ENCODE data around the gene GATAD2B.

The GATAD2B gene

DNA sequence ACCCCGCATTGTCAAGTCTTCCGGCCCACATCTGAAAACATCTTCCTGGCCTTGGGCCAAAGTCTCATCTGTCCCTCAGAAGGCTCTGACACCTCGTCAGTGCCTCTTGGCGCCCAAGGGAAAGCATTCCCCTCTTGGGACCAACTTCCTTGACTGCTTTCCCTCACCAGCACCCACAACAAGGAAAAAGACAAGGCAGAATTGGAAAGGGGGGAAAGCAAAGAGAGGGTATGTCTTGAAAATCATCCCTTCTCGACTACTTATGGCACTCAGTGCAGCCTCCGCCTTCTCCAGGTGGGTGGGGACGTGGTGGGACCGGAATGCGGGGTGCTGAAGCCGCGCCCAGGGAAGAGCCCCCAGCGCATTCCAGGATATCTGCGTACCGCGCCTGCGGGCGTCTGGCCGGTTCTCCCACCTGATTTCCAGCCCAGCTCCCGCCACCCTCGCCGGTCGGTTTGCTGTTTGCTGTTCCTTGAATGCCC is 41.1 kb upstream of the GATAD2B start:
- TF ChIP-seq, protein P1, sequence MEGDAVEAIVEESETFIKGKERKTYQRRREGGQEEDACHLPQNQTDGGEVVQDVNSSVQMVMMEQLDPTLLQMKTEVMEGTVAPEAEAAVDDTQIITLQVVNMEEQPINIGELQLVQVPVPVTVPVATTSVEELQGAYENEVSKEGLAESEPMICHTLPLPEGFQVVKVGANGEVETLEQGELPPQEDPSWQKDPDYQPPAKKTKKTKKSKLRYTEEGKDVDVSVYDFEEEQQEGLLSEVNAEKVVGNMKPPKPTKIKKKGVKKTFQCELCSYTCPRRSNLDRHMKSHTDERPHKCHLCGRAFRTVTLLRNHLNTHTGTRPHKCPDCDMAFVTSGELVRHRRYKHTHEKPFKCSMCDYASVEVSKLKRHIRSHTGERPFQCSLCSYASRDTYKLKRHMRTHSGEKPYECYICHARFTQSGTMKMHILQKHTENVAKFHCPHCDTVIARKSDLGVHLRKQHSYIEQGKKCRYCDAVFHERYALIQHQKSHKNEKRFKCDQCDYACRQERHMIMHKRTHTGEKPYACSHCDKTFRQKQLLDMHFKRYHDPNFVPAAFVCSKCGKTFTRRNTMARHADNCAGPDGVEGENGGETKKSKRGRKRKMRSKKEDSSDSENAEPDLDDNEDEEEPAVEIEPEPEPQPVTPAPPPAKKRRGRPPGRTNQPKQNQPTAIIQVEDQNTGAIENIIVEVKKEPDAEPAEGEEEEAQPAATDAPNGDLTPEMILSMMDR (conservative IDR thresholded peaks at IDR 0.05; ENCODE audit: low read depth, low read length): no peak
- peak overlapping the region; percentile 89 for H3K4me3 ChIP-seq (ENCODE audit: low read depth, low read length)
- DNase-seq (ENCODE audit: low read depth): no peak

DNA sequence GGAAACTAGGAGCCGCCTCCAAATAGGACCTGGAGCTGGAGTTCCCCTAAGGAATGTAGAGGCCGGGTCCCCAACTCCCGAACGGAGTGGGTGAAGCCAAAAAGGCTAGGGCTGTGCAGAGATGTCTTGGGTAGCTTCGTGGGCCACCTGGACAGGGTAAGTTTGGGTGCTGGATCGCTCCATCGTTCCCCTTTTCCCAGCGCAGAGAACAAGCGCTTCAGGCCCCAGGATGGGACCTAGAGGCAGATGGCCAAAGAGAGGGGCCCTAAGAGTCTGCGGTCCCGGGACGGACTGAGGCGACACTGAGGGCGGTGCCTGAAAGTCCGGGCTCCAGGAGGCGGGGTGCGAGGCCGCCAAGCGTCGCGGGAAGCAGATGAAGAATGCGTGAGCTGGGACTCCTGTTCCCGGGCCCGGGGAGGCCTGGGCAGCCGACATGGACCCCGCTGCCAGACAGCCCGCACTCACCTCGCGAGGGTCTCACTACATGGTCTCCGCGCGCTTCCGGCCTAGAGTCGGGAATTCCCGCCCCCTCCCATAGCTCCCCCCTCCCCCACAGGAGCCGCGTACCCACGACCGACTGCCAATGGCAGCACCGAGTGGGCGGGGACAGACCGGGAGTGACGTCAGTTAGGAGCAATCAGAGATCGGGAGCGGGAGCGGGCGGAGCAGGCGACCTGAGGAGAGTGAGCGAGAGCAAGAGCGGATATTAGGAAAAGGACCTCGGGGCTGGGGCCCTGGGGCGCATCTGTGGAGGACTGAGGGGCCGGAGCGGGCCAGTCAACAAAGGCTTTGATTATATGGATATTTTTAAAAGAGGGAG is 40.5 kb upstream of the GATAD2B start, which contains the start of gene SLC39A1:
Gene SLC39A1, minus strand, starts transcription at position 508 of the 820 bp plus-strand sequence. CDS start 822 bp downstream, outside the sequence.
- H3K4me3 ChIP-seq (ENCODE audit: low read depth, low read length): peak within 1 kb of the TSS; percentile 89
- TF ChIP-seq, protein P1 (conservative IDR thresholded peaks at IDR 0.05; ENCODE audit: low read depth, low read length): no peak
- DNase-seq (ENCODE audit: low read depth): peak; percentile 97

DNA sequence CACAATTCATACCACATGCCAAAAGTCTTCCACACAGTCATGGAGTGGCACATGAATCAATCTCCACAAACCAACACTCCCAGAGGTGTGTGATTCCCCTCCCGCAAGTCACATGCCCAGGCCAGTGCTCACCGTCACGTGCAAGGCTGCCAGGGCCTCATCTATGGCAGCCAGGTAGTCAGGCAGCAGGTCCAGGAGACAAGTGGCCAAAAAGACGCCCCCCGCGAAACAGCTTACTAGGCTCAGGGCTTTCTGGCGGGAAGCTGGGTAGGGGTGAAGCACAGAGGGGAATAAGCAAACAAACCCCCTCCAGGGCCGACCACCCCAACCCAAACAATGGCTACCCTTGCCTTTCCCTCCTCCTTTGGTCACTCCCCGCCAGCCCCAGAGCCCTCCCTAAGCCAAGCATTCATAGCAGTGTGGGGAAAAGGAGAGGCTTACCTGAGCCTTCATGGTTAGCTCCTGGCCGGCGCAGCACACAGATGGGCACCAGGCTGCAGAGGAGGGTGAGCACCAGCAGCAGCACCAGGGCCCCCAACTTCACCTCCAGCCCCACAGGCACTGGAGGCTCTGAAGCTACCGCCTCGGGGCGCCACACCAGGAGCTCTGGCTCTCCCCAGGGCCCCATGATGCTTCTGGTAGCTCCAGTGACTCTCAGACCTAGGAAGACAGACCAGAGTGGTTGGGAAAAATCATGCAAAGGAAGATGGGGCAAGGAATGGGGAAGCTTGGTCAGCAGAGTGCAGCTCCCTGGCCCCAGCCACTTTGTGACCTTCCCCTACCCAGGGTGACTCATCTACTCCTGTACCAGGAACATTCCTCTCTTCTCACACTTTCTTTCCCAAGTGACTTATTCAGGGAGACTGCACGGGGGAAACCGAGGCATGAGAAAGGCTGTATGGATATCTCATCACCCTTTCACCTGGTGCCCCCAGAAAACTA is 39.6 kb upstream of the GATAD2B start:
- peak overlapping the region; percentile 89 for H3K4me3 ChIP-seq (ENCODE audit: low read depth, low read length)
- peak; percentile 56 for DNase-seq (ENCODE audit: low read depth)
- TF ChIP-seq, protein P1 (conservative IDR thresholded peaks at IDR 0.05; ENCODE audit: low read depth, low read length): no peak

DNA sequence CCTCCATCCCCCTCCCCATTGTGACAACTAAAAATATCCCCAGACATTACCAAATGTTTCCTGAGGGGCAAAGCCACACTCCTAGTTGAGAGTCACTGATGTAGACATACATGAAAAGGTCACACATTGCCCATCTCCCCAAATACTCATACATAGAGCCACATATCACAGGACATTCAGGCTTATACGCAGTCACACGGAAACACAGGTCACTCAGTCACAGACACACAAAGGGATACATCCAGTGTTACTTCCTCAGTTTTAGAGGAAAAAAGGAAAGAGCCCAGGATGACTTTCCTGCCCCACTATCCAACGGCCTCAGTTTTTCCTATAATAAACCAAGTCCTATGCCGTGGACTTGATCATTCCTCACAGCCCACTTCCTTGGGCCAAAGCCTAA is 38.6 kb upstream of the GATAD2B start:
- H3K4me3 ChIP-seq (ENCODE audit: low read depth, low read length): no peak overlapping the region
- TF ChIP-seq, protein P1 (conservative IDR thresholded peaks at IDR 0.05; ENCODE audit: low read depth, low read length): no peak
- DNase-seq (ENCODE audit: low read depth): no peak

DNA sequence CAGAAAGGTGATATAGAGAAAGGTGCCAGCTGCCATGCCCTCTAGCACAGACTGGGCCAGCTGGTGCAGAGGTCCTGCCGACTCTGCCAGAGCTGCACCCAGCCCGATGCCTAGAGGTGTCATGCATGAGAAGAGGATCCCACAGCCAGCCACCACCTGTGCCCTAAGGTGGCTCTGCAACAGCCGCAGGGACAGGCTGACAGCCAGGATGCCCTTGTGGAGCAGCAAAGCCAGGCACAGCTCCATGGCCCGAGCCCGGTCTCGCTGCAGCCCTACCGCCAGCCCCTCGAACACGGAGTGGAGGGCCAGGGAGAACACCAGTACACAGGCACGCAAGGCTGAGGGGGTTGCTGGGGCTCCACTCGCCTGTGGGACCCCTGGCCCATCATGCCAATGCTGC is 37.4 kb upstream of the GATAD2B start:
- no peak for DNase-seq (ENCODE audit: low read depth)
- no peak overlapping the region for H3K4me3 ChIP-seq (ENCODE audit: low read depth, low read length)
- TF ChIP-seq, protein P1 (conservative IDR thresholded peaks at IDR 0.05; ENCODE audit: low read depth, low read length): no peak

DNA sequence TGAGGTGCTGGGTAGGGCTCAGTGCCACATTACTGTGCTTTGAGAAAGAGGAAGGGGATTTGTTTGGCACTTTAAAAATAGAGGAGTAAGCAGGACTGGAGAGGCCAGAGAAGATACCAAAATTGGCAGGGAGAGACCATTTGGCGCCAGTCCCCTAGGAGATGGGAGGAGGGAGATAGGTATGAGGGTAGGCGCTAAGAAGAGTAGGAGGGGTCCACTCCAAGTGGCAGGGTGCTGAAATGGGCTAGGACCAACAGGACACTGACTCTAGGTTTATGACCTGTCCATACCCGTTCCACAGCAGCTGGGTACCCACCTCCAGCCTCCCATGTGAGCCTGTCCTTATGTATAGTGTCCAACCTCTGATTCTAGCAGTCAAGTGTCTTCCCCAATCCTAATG is 36.7 kb upstream of the GATAD2B start:
- DNase-seq (ENCODE audit: low read depth): no peak
- TF ChIP-seq, protein P1 (conservative IDR thresholded peaks at IDR 0.05; ENCODE audit: low read depth, low read length): no peak
- H3K4me3 ChIP-seq (ENCODE audit: low read depth, low read length): no peak overlapping the region
